GM12878 (cell line): ENCODE measurements around the gene HOXA10. TPM values are rescaled to one million over a fixed set of nuclear protein-coding genes. Genes with fewer than 3 reads are reported as not detected.
A peak's percentile ranks its signal among the peaks of the same experiment; 100 is the strongest.

ENCODE experiments used
- ATAC-seq: fragments of 200-7000 bp; cut with Tn5 transposase; 3 replicates; pipeline ENCODE4 v1.9.1; 2020; ENCODE audit warnings: mild to moderate bottlenecking, moderate library complexity
- BruUV-seq: library from RNA; stranded (reverse); fragments of 400-500 nt; replicated peaks from 2 replicates; lab custom pipeline; 2021; lab: Mats Ljungman, UMichigan
- CTCF ChIA-PET: fragments of 300-600 bp; sonication (Branson Sonifier 250); formaldehyde crosslinking; extraction: SDS; loops from one replicate; lab custom pipeline; 2021; ENCODE audit warnings: inconsistent platforms; lab: Yijun Ruan, JAX
- POLR2A ChIA-PET: fragments of 350-600 bp; formaldehyde crosslinking; extraction: SDS; loops from one replicate; lab custom pipeline; 2021; ENCODE audit warnings: inconsistent platforms; lab: Charles Lee
- RAD21 ChIA-PET: fragments of 300-600 bp; sonication (Branson Sonifier 250); formaldehyde crosslinking; loops from one replicate; lab custom pipeline; 2023; ENCODE audit warnings: antibody characterized with exemption; ENCODE audit not compliant: unreplicated experiment; lab: Charles Lee
- SMC1A ChIA-PET: fragments of 300-600 bp; sonication (Branson Sonifier 250); formaldehyde crosslinking; loops from one replicate; lab custom pipeline; 2023; ENCODE audit not compliant: unreplicated experiment, uncharacterized antibody; lab: Charles Lee
- DNase-seq: peaks from one replicate; pipeline ENCODE4 v3.0.0-alpha.2; 2011; ENCODE audit warnings: low read depth, low spot score
- FAIRE-seq: peaks from 3 replicates; lab custom pipeline; 2011; peaks lifted over from hg19 to GRCh38; lab: Jason Lieb, UNC
- H2AFZ ChIP-seq: 2 replicates; pipeline ENCODE4 v1.6.0; 2011; ENCODE audit warnings: low read depth, low read length, control low read depth; ENCODE audit not compliant: control insufficient read depth
- H3K27ac ChIP-seq: 2 replicates; pipeline ENCODE4 v1.5.1; 2011; ENCODE audit warnings: control low read depth; ENCODE audit not compliant: control insufficient read depth, insufficient read depth
- H3K27me3 ChIP-seq, 2 experiments: replicated peaks in 1 of 2; 2 replicates each; pipeline versions ENCODE4 v1.6.0 to v1.6.1; 2011; ENCODE audit warnings: low read length in 1 of 2; ENCODE audit not compliant: control insufficient read depth in 2 of 2, insufficient read depth in 2 of 2
- H3K36me3 ChIP-seq, 2 experiments: 2 replicates each; pipeline ENCODE4 v1.5.1; 2011; ENCODE audit warnings: low read length in 1 of 2; ENCODE audit not compliant: control insufficient read depth in 2 of 2, insufficient read depth in 2 of 2
- H3K4me1 ChIP-seq: 2 replicates; pipeline ENCODE4 v1.6.1; 2011; ENCODE audit warnings: mild to moderate bottlenecking, low read length, moderate library complexity, mixed read lengths; ENCODE audit not compliant: control insufficient read depth, insufficient read depth
- H3K4me2 ChIP-seq: 2 replicates; pipeline ENCODE4 v1.6.0; 2011; ENCODE audit warnings: control low read depth; ENCODE audit not compliant: control insufficient read depth, insufficient read depth
- H3K4me3 ChIP-seq: fragments of 200-600 bp; sonication (generic); 2 replicates; pipeline ENCODE4 v1.5.1; 2016
- H3K79me2 ChIP-seq: 2 replicates; pipeline ENCODE4 v1.6.0; 2011; ENCODE audit warnings: low read length; ENCODE audit not compliant: control insufficient read depth, insufficient read depth
- H3K9ac ChIP-seq: 2 replicates; pipeline ENCODE4 v1.8.0; 2011; ENCODE audit warnings: low read length, control low read depth, mixed read lengths; ENCODE audit not compliant: control insufficient read depth, insufficient read depth
- H3K9me3 ChIP-seq: replicated peaks from 3 replicates; pipeline ENCODE4 v1.5.1; 2011; ENCODE audit warnings: mild to moderate bottlenecking, low read length; ENCODE audit not compliant: control insufficient read depth, insufficient read depth
- H4K20me1 ChIP-seq: 2 replicates; pipeline ENCODE4 v1.6.0; 2011; ENCODE audit not compliant: control insufficient read depth, insufficient read depth
- ETV6 ChIP-seq, 2 experiments: fragments of 450-650 bp in 1 of 2; IDR thresholded peaks in 1 of 2; conservative IDR thresholded peaks in 1 of 2; 2 replicates each; pipeline ENCODE4 v1.6.1; 2014; ENCODE audit warnings: antibody characterized with exemption in 1 of 2, borderline replicate concordance in 1 of 2, low read depth in 1 of 2, mild to moderate bottlenecking in 1 of 2, moderate library complexity in 1 of 2
- HDAC6 ChIP-seq: fragments of 200-600 bp; sonication (generic); IDR thresholded peaks from one replicate; pipeline ENCODE4 v1.8.0; 2017; ENCODE audit warnings: antibody characterized with exemption; ENCODE audit not compliant: unreplicated experiment
- SUZ12 ChIP-seq: fragments of 200-600 bp; sonication (generic); IDR thresholded peaks from one replicate; pipeline ENCODE4 v1.6.1; 2018; ENCODE audit warnings: antibody characterized with exemption, mild to moderate bottlenecking; ENCODE audit not compliant: unreplicated experiment
- whole genome bisulfite sequencing: methylation state at CpG from one replicate; pipeline ENCODE4 v1.1.6; 2016; ENCODE audit warnings: low lambda C conversion rate; ENCODE audit not compliant: insufficient replicate concordance, insufficient coverage; ENCODE audit errors: missing lambda C conversion rate; 5-methylcytosine and 5-hydroxymethylcytosine counted together
- in situ Hi-C: fragments of 300-500 bp; cut with MboI; formaldehyde crosslinking; loops from 9 replicates; pipeline ENCODE4 v1.14.3; 2018; ENCODE audit warnings: mixed read lengths
- intact Hi-C: fragments of 100-400 bp; cut with micrococcal nuclease; formaldehyde crosslinking; loops from one replicate; pipeline ENCODE4 v1.14.2; 2022; ENCODE audit not compliant: unreplicated experiment
- polyA plus RNA-seq, 11 experiments: library from polyadenylated mRNA; depleted of rRNA in 4 of 11; unstranded in 6 of 11; stranded (reverse) in 5 of 11; fragments of >200 nt; fragmentation: Nextera tagmentation in 4 of 11; fragmentation: Illumina TruSeq in 1 of 11; extraction: Ambion mirVana in 4 of 11; extraction: Trizol in 1 of 11; gene quantifications; 1 replicate in 1 of 11; 2 replicates in 10 of 11; pipeline versions ENCODE4 v1.2.1 to v1.2.3, GENCODE V29; 2011 to 2016; ENCODE audit warnings: inconsistent platforms in 2 of 11, missing spikeins in 2 of 11, low read depth in 1 of 11
- total RNA-seq, 4 experiments: library from RNA; depleted of rRNA in 3 of 4; stranded (reverse); fragments of >200 nt in 3 of 4; fragmentation: Illumina TruSeq in 1 of 4; extraction: Trizol in 1 of 4; gene quantifications; 2 replicates each; pipeline versions ENCODE4 v1.2.1 to v1.2.3, GENCODE V29; 2013 to 2021

The HOXA10 gene
- total and polyA plus RNA-seq, 10 of the 15 experiments (the other 5 are each of a cell fraction or from before 2014, with no cell fraction given), result not detected

DNA sequence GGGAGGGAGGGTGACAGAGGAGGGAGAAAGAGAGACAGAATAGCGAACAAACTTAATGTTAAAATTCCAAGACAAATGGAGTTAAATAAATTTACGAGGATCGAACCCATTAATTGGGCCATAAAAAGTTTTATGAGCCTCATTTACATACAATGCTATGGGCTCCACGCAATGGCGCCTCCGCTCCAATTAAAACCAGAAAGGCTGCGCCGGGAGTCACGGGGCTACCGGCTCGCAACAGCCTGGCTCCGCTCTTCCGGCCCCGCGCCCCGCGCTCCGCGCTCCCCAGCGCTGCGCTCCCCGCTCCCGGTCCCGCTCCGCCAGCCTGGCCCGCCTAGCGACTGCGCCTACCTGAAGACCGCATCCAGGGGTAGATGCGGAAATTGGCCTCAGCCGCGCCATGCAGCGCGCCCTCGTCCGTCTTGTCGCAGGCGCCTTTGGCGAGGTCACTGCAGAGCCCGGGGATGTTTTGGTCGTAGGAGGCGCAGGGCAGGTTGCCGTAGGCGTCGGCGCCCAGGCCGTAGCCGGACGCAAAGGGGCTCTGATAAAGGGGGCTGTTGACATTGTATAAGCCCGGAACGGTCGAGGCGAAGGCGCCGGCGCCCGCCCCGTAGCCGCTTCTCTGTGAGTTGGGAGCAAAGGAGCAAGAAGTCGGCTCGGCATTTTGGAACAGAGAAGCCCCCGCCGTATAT is 18.2 kb downstream of the HOXA10 start:
- H3K9me3 ChIP-seq, result no peaks in the 10 kb centered on the region; the same call in 2 of the 3 replicates
- H3K27ac ChIP-seq, result no peak overlapping the region
- no peak overlapping the region; the same call in 1 of the 2 replicates for H3K4me2 ChIP-seq
- H3K4me1 ChIP-seq, result no peaks in the 10 kb centered on the region; the same call in 1 of the 2 replicates
- in situ Hi-C loops (loop anchor here (5.0 to 25.0 kb wide), 3 partner anchors 789 to 1294 kb away; no protein-coding TSS in a partner anchor), intact Hi-C loops (no loop called here)
- no peak for DNase-seq
- H2AFZ ChIP-seq, result no peak overlapping the region
- FAIRE-seq, result no peak
- TF ChIP-seq ETV6 (conservative IDR thresholded peaks at IDR 0.05 in 1 of 2, IDR thresholded peaks at IDR 0.05 in 1 of 2; ENCODE audit: borderline replicate concordance in 1 of 2, low read depth in 1 of 2) (no peak), SUZ12 (peak; percentile 91), HDAC6 (peak; percentile 86)
- no peaks in the 10 kb centered on the region for H3K79me2 ChIP-seq
- H3K27me3 ChIP-seq, result peaks cover 22 to 60% of the 10 kb centered on the region in 2 experiments
- H3K36me3 ChIP-seq, result no peaks in the 10 kb centered on the region
- BruUV-seq, result no TSS peak
- no peak for ATAC-seq
- WGBS, result 5% methylated on average over 58 of the region's 63 CpGs
- no peak overlapping the region for H3K4me3 ChIP-seq
- ChIA-PET CTCF (interaction anchor here (0.6 to 1.2 kb wide), 3 partner anchors 301 to 488 kb away, joined by 3 to 4 read pairs (median 3); no protein-coding TSS in a partner anchor), POLR2A (no interaction called here), SMC1A (interaction anchor here (1.0 kb wide), 1 partner anchor 300 kb away, joined by 3 read pairs; no protein-coding TSS in a partner anchor), RAD21 (no interaction called here)
- no peak overlapping the region for H3K9ac ChIP-seq
- no peaks in the 10 kb centered on the region for H4K20me1 ChIP-seq
